ENCODE measurements around the gene FGF3.

- TF ChIP-seq, protein P1, sequence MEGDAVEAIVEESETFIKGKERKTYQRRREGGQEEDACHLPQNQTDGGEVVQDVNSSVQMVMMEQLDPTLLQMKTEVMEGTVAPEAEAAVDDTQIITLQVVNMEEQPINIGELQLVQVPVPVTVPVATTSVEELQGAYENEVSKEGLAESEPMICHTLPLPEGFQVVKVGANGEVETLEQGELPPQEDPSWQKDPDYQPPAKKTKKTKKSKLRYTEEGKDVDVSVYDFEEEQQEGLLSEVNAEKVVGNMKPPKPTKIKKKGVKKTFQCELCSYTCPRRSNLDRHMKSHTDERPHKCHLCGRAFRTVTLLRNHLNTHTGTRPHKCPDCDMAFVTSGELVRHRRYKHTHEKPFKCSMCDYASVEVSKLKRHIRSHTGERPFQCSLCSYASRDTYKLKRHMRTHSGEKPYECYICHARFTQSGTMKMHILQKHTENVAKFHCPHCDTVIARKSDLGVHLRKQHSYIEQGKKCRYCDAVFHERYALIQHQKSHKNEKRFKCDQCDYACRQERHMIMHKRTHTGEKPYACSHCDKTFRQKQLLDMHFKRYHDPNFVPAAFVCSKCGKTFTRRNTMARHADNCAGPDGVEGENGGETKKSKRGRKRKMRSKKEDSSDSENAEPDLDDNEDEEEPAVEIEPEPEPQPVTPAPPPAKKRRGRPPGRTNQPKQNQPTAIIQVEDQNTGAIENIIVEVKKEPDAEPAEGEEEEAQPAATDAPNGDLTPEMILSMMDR (IDR thresholded peaks at IDR 0.05): no peak
- no peak for TF ChIP-seq EP300 (IDR thresholded peaks at IDR 0.05; ENCODE audit: borderline replicate concordance in 1 of 2, low read depth in 1 of 2, low read length in 1 of 2)
Measured at GRCh38 chr11:69867076-69868005, 48.1 kb upstream of the FGF3 start.
